VCaP (cell line): Measurements from ENCODE around the gene SERTAD1.
A peak's percentile ranks its signal among the peaks of the same experiment; 100 is the strongest.

Experiments used
- H3K27ac ChIP-seq: fragments of 450-650 bp; 2 replicates; pipeline ENCODE4 v1.5.1; 2017
- TF ChIP-seq, protein P1 (sequence below): fragments of 450-650 bp; conservative IDR thresholded peaks from 2 replicates; pipeline ENCODE4 v1.5.1; 2017; ENCODE audit warnings: mild to moderate bottlenecking, moderate library complexity

SERTAD1 gene

DNA sequence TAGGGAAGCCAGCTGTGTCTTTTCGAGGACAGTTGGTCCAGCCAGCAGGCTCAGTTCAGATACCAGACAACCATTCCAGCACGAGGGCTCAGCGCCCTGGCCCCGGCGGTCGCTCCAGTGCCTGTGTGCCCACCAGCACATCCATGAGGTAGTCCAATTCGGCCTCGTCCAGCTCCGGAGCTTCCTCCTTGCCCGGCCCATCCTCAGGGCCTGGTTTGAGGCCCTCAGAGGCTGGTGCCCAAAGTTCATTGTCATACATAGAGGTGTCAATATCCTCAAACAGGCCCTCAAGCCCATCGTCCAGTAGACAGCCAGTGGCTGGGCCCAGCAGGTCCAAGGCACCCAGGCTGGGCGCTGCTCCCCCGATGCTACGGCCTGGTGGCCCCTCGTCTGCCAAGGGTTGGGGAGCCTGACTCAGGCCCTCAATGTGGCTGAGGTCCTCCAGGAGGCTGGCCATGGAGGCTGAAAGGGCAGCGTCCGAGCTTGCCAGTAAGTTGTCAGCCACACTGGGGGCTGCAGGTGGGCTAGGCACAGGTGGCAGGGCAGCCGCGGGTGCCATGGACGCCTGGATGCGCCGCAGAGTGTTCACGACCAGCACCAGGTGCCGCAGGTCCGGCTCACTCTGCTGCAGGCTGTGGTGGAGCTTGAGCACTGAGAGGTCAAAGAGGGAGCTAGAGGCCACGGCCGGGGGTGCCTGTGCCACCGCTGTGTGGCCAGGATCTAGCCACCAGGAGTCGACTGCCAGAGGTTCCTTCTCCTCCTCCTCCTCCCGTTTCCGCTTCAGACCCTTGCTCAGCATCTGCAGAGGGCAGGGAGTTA is 2.8 kb downstream of the SERTAD1 start:
- H3K27ac ChIP-seq: no peak overlapping the region
- TF ChIP-seq, protein P1, sequence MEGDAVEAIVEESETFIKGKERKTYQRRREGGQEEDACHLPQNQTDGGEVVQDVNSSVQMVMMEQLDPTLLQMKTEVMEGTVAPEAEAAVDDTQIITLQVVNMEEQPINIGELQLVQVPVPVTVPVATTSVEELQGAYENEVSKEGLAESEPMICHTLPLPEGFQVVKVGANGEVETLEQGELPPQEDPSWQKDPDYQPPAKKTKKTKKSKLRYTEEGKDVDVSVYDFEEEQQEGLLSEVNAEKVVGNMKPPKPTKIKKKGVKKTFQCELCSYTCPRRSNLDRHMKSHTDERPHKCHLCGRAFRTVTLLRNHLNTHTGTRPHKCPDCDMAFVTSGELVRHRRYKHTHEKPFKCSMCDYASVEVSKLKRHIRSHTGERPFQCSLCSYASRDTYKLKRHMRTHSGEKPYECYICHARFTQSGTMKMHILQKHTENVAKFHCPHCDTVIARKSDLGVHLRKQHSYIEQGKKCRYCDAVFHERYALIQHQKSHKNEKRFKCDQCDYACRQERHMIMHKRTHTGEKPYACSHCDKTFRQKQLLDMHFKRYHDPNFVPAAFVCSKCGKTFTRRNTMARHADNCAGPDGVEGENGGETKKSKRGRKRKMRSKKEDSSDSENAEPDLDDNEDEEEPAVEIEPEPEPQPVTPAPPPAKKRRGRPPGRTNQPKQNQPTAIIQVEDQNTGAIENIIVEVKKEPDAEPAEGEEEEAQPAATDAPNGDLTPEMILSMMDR: no peak

DNA sequence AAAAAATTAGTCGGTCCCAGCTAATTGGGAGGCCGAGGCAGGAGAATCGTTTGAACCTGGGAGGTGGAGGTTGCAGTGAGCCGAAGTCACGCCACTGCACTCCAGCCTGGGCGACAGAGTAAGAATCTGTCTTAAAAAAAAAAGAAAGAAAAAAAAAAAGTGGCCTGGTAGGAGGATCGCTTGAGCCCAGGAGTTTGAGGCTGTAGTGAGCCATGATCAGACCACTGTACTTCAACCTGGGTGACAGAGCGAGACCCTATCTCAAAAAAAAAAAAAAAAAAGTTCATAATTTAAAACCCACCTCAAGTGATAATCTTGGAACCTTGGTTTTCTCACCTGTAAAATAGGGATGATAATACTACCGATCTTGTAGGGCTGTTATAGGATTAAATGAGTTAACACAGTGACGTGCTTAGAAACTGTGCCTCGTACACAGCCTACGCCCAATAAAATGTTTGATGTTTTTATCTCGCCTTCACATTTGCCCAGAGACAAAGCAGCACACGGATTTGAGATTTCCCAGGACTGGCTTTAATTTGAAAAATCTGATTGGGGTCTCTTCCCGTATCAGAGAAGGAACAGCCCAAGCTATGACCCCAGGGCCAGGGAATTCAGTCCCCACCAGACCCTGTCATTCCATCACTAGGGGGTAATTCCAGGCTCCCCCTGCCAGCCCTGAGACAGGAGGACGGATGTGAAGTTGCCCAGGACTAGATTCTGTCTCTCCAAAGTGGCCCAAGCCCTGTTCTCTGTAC is 3.6 kb downstream of the SERTAD1 start:
- TF ChIP-seq, protein P1: no peak
- peak overlapping the region; percentile 95 for H3K27ac ChIP-seq

DNA sequence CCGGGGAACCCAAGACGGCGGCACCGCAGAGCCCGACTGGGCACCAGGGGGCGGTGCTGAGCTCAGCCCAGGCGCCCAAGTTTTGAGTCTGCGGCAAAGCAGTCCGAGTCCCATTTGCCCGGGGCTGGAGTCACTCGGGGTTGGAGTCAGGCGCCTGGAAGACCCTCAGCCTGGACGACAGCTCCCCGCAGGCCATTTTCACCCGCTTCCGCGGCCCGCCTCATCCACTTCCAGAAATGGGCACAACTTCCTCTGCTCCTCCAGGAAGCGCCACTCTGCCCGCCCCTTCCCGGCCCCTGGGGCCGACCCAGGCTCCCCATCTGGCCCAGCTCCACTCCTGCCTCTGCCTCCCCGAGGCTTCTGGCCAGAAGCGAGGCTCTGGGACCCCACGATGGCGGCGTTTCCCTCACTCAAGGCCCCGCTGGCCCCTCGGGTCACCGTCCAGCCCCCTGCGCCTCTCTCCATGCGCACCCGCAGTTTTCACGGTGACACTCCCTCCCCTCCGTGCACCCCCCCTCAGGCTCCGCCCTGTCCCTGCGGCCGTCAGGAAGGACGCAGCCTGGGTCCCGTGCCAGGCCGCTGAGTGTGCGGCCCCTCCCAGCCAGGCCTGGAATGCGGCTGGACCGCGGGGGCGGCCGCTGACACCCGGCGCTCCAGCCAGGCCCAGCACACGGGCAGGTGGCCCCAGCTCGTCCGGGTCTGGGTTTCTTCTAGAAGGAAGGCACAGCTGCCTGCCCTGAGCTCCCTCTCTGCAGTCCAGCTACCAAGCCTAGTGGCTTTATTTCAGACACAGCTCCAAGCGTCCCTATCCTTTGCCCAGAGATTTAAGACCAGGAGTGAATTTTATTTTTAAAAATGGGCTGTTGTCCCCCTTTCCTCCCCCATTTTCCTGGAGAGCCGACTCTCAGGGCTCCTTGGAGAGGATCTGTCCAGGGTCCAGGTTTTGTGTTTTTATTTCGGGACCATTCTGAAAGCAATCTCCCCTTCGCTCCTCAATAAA is 4.7 kb downstream of the SERTAD1 start:
- H3K27ac ChIP-seq: peak overlapping the region; percentile 95
- TF ChIP-seq, protein P1: peak; percentile 98

DNA sequence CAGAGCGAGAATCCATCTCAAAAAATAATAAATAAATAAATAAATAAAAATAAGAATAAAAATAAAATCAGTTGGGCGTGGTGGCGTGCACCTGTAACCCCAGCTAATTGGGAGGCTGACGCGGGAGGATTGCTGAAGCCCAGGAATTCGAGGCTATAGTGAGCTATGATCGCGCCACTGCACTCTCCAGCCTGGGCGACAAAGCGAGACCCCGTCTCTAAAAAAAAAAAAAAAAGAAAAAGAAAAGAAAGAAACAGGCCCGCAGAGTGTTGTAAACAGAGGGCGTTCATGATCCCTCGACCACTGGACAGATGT is 5.4 kb downstream of the SERTAD1 start:
- TF ChIP-seq, protein P1: 0 out of 2 replicates have a peak, but pooled peaks have one; percentile 2
- peak overlapping the region; percentile 95 for H3K27ac ChIP-seq

DNA sequence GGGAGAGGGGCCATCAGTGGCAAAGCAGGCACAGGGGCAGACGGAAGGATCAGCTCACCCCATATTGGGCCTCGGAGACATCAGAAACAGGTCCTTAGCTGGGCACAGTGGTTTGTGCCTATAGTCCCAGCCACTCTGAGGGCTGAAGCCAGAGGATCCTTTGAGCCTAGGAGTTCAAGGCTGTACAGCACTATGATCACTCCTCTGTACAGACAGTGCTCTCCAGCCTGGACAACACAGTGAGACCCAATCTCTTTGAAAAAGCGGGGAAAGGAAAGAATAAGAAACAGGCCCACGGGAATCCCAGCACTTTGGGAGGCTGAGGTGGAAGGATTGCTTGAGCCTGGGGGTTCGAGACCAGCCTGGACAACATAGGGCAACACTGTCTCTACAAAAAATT is 6.0 kb downstream of the SERTAD1 start:
- TF ChIP-seq, protein P1: no peak

DNA sequence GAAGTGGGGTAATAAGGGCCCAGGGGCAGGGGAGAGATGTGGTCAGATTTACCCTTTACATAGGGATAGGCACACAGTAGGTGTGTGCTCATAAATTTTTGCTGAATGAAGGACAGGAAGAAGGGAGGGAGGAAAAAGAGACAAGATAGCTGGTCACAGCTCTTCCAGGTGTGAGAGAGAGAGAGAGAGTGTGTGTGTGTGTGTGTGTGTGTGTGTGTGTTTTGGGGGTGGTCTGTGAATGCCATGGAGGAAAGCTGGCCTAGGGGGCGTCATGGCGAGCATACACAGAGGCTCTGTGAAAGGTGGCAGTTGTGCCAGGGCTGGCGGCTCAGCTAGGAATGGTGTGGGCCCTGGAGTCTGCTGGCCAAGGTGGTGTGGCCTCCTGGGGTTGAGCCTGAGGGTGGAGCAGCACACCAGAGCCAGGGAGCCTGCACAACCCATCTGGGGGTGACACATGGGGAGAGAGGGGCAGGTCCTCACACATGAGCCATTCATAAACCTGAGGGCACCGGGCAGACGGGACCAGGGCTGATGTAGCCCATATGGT is 6.7 kb downstream of the SERTAD1 start:
- H3K27ac ChIP-seq: no peak overlapping the region
- TF ChIP-seq, protein P1: no peak

More for the DNA sequence above, 6.0 kb downstream of the SERTAD1 start:
- H3K27ac ChIP-seq: no peak overlapping the region
